ENCODE measurements around the gene WWOX.

The WWOX gene

GRCh38 chr16:79154086-79154485, 1054.6 kb downstream of the WWOX start:
- no peak for DNase-seq (ENCODE audit: low spot score)

- DNase-seq (ENCODE audit: low spot score) = no peak
Observed at GRCh38 chr16:79155471-79155870, 1056.0 kb downstream of the WWOX start.

- DNase-seq (ENCODE audit: low spot score) = no peak
Observed at GRCh38 chr16:79155904-79156303, 1056.5 kb downstream of the WWOX start.

GRCh38 chr16:79156761-79157160, 1057.3 kb downstream of the WWOX start:
- no peak for DNase-seq (ENCODE audit: low spot score)

GRCh38 chr16:79158337-79158736, 1058.9 kb downstream of the WWOX start:
- DNase-seq (ENCODE audit: low spot score) = no peak

GRCh38 chr16:79159261-79160049, 1060.0 kb downstream of the WWOX start:
- DNase-seq (ENCODE audit: low spot score) = no peak

GRCh38 chr16:79162977-79163376, 1063.5 kb downstream of the WWOX start:
- no peak for DNase-seq (ENCODE audit: low spot score)

GRCh38 chr16:79163691-79164387, 1064.4 kb downstream of the WWOX start:
- no peak for DNase-seq (ENCODE audit: low spot score)

GRCh38 chr16:79164388-79164995, 1065.0 kb downstream of the WWOX start:
- no peak for DNase-seq (ENCODE audit: low spot score)

- no peak for DNase-seq (ENCODE audit: low spot score)
Observed at GRCh38 chr16:79165079-79165478, 1065.6 kb downstream of the WWOX start.

GRCh38 chr16:79165506-79165905, 1066.1 kb downstream of the WWOX start:
- no peak for DNase-seq (ENCODE audit: low spot score)

- no peak for DNase-seq (ENCODE audit: low spot score)
Observed at GRCh38 chr16:79167893-79168292, 1068.4 kb downstream of the WWOX start.

- DNase-seq (ENCODE audit: low spot score) = no peak
Observed at GRCh38 chr16:79168321-79168720, 1068.9 kb downstream of the WWOX start.

- no peak for DNase-seq (ENCODE audit: low spot score)
Observed at GRCh38 chr16:79169239-79169638, 1069.8 kb downstream of the WWOX start.

- no peak for DNase-seq (ENCODE audit: low spot score)
Observed at GRCh38 chr16:79170555-79171246, 1071.2 kb downstream of the WWOX start.

GRCh38 chr16:79171504-79171903, 1072.0 kb downstream of the WWOX start:
- DNase-seq (ENCODE audit: low spot score) = no peak

GRCh38 chr16:79171931-79172705, 1072.7 kb downstream of the WWOX start:
- DNase-seq (ENCODE audit: low spot score) = no peak

- no peak for DNase-seq (ENCODE audit: low spot score)
Observed at GRCh38 chr16:79172976-79173500, 1073.6 kb downstream of the WWOX start.

GRCh38 chr16:79173919-79174318, 1074.5 kb downstream of the WWOX start:
- no peak for DNase-seq (ENCODE audit: low spot score)

- DNase-seq (ENCODE audit: low spot score) = no peak
Observed at GRCh38 chr16:79175286-79176057, 1076.0 kb downstream of the WWOX start.

GRCh38 chr16:79177018-79177417, 1077.6 kb downstream of the WWOX start:
- DNase-seq (ENCODE audit: low spot score) = no peak
